HepG2 (cell line): ENCODE data around the gene WFDC6. TPM values are rescaled to one million over a fixed set of nuclear protein-coding genes. Genes with fewer than 3 reads are reported as not detected.
"Not testable (repeated sequence)": the region's sequence is repeated elsewhere in the genome, so short reads cannot be mapped to it uniquely, and the experiment has no call there.

Experiments
- ATAC-seq: fragments of 200-7000 bp; cut with Tn5 transposase; 3 replicates; pipeline ENCODE4 v1.9.1; 2020; ENCODE audit warnings: mild to moderate bottlenecking, moderate library complexity
- BruUV-seq: library from RNA; stranded (reverse); fragments of 400-500 nt; replicated peaks from 2 replicates; lab custom pipeline; 2021; lab: Mats Ljungman, UMichigan
- CTCF ChIA-PET: fragments of 300-600 bp; formaldehyde crosslinking; extraction: SDS; loops from one replicate; lab custom pipeline; 2021; ENCODE audit warnings: low total read pairs, inconsistent platforms, low intra/inter-chr PET ratio; lab: Yijun Ruan, JAX
- POLR2A ChIA-PET: fragments of 350-600 bp; sonication (Branson Sonifier 250); formaldehyde crosslinking; loops from one replicate; lab custom pipeline; 2020; ENCODE audit warnings: antibody characterized with exemption, inconsistent platforms; lab: Yijun Ruan, JAX
- DNase-seq: peaks from one replicate; pipeline ENCODE4 v3.0.0-alpha.2; 2015; ENCODE audit warnings: low spot score
- FAIRE-seq: peaks from 3 replicates; lab custom pipeline; 2011; peaks lifted over from hg19 to GRCh38; lab: Jason Lieb, UNC
- H2AFZ ChIP-seq: one replicate; pipeline ENCODE4 v1.6.1; 2011; ENCODE audit warnings: low read length, inconsistent platforms
- H3K27ac ChIP-seq: fragments of 300-600 bp; 3 replicates; pipeline ENCODE4 v1.8.0; 2011; ENCODE audit warnings: mixed run types, mild to moderate bottlenecking, mixed read lengths, low read length, inconsistent platforms; ENCODE audit not compliant: insufficient read depth; ENCODE audit errors: extremely low read length
- H3K27me3 ChIP-seq, 2 experiments: fragments of 200-600 bp in 1 of 2; 2 replicates in 1 of 2; 3 replicates in 1 of 2; pipeline versions ENCODE4 v1.6.0 to v1.8.0; 2011; ENCODE audit warnings: low read length in 2 of 2, mild to moderate bottlenecking in 2 of 2, moderate library complexity in 2 of 2, inconsistent platforms in 1 of 2; ENCODE audit not compliant: insufficient read depth in 2 of 2, control insufficient read depth in 1 of 2
- H3K36me3 ChIP-seq, 2 experiments: fragments of 200-600 bp in 1 of 2; replicated peaks in 1 of 2; 2 replicates in 1 of 2; 3 replicates in 1 of 2; pipeline versions ENCODE4 v1.5.1 to v1.8.0; 2011; ENCODE audit warnings: low read length in 2 of 2, inconsistent platforms in 1 of 2; ENCODE audit not compliant: insufficient read depth in 2 of 2, control insufficient read depth in 1 of 2
- H3K4me1 ChIP-seq: 2 replicates; pipeline ENCODE4 v1.5.1; 2012; ENCODE audit warnings: low read length, inconsistent platforms; ENCODE audit not compliant: insufficient read depth
- H3K4me2 ChIP-seq: 2 replicates; pipeline ENCODE4 v1.6.0; 2011; ENCODE audit warnings: low read depth, low read length, inconsistent platforms
- H3K4me3 ChIP-seq, 3 experiments: fragments of 200-600 bp in 1 of 3; sonication (generic), shearing (Covaris generic) in 1 of 3; replicated peaks in 1 of 3; 2 replicates each; pipeline ENCODE4 v1.5.1; 2011 to 2016; ENCODE audit warnings: low read length in 3 of 3, inconsistent platforms in 2 of 3, low read depth in 2 of 3, mild to moderate bottlenecking in 2 of 3, control low read depth in 1 of 3, mixed read lengths in 1 of 3; ENCODE audit not compliant: insufficient read depth in 1 of 3
- H3K79me2 ChIP-seq: one replicate; pipeline ENCODE4 v1.6.1; 2011; ENCODE audit warnings: low read length, inconsistent platforms; ENCODE audit not compliant: insufficient read depth
- H3K9ac ChIP-seq: 2 replicates; pipeline ENCODE4 v1.6.0; 2011; ENCODE audit warnings: mild to moderate bottlenecking, low read depth, low read length, inconsistent platforms; ENCODE audit not compliant: insufficient read depth
- H3K9me3 ChIP-seq: 2 replicates; pipeline ENCODE4 v1.5.1; 2012; ENCODE audit warnings: mild to moderate bottlenecking, low read length
- H4K20me1 ChIP-seq: 2 replicates; pipeline ENCODE4 v1.6.0; 2011; ENCODE audit warnings: inconsistent platforms, mild to moderate bottlenecking, low read length, moderate library complexity; ENCODE audit not compliant: insufficient read depth
- MAFF ChIP-seq: IDR thresholded peaks from 2 replicates; pipeline ENCODE4 v1.6.1; 2011; ENCODE audit warnings: low read depth, low read length, improper control_type of control experiment
- RORA ChIP-seq: sonication (generic); formaldehyde crosslinking; IDR thresholded peaks from 2 replicates; pipeline ENCODE4 v1.5.0; 2020; ENCODE audit warnings: mild to moderate bottlenecking, missing genetic modification reagents, moderate library complexity
- TEAD3 ChIP-seq: optimal IDR thresholded peaks from 2 replicates; pipeline ENCODE3; 2016; ENCODE audit warnings: borderline replicate concordance
- ZFAT ChIP-seq: sonication (generic); formaldehyde crosslinking; conservative IDR thresholded peaks from 2 replicates; pipeline ENCODE4 v1.8.1; 2023; ENCODE audit warnings: missing genetic modification reagents, inconsistent platforms
- ZNF10 ChIP-seq: sonication (generic); formaldehyde crosslinking; IDR thresholded peaks from 2 replicates; pipeline ENCODE4 v1.4.0; 2020; ENCODE audit warnings: mild to moderate bottlenecking, low read depth, missing genetic modification reagents, borderline replicate concordance
- WGBS: methylation state at CpG from one replicate; pipeline ENCODE4 v1.1.6; 2017; ENCODE audit warnings: low lambda C conversion rate; 5-methylcytosine and 5-hydroxymethylcytosine counted together
- in situ Hi-C: cut with HindIII; loops from 2 replicates; pipeline ENCODE4 v1.10.0; 2017; ENCODE audit warnings: low pct_unique_long_range_greater_than_20kb; ENCODE audit not compliant: extremely low pct_ligation_motif_present
- intact Hi-C: fragments of 100-400 bp; cut with micrococcal nuclease; formaldehyde crosslinking; loops from one replicate; pipeline ENCODE4 v1.10.0; 2022; ENCODE audit not compliant: unreplicated experiment
- polyA plus RNA-seq, 8 experiments: library from polyadenylated mRNA; depleted of rRNA in 3 of 8; stranded (reverse) in 7 of 8; unstranded in 1 of 8; fragments of >200 nt; fragmentation: Illumina TruSeq in 4 of 8; extraction: Trizol in 4 of 8; gene quantifications; 2 replicates each; pipeline versions ENCODE4 v1.2.1 to v1.2.3, GENCODE V29; 2011 to 2016; ENCODE audit warnings: low read depth in 4 of 8, missing spikeins in 1 of 8, mixed read lengths in 1 of 8; ENCODE audit not compliant: insufficient read depth in 1 of 8
- total RNA-seq, 5 experiments: library from RNA; depleted of rRNA; stranded (reverse); fragments of >200 nt; fragmentation: Illumina TruSeq; extraction: Trizol; gene quantifications; 2 replicates each; pipeline ENCODE4 v1.2.3, GENCODE V29; 2016; ENCODE audit warnings: low read depth in 1 of 5

WFDC6 gene
- total and polyA plus RNA-seq, 2 of the 13 experiments (the other 11 are each of a cell fraction or from before 2014, with no cell fraction given) = not detected

DNA sequence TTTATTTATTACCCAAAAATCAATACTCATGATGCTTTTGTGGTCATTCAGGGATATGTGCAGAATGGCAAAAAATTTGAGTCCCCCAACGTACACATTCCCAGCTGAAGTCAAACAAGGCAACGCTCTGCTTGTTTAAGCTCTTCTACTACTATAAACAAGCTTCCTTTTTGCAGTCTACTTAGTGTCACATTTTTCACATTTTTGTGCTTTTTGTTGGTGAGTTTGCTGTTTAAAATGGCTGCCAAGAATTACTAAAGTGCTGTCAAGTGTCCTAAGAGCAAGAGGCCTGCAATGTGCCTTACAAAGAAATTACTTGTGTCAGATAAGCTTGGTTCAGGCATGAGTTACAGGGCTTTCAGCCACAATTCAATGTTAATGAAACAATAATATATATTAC lies 37.7 kb upstream of the WFDC6 start:
- WGBS = 2% methylated on average over 2 of the region's 2 CpGs
- in situ Hi-C loops = no loop called here

DNA sequence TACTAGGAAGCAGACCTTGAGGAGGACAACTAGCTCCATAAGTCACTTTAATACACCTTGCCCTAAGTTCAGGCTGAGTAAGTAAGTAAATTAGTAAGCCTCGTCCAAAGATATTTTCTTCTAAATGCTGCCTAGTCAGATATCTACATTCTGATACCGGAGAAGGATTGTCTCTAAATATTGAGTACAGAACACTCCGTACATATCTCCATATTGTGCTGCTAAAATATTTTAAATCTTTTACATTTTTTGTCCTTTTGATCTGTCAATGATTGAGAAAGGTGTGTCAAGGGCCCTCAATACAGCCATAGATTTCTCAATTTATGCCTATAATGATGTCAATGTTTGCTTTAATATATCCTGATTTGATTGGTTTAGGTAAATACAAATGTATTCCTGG lies 36.6 kb upstream of the WFDC6 start:
- no peaks in the 10 kb centered on the region for H3K79me2 ChIP-seq
- 41% methylated on average over 3 of the region's 3 CpGs for WGBS
- no peak for TF ChIP-seq ZNF10
- TF ChIP-seq ZFAT (CRISPR knock-in tag) = no peak
- BruUV-seq = no TSS peak
- CTCF ChIA-PET = no interaction called here
- no peak overlapping the region for H3K4me2 ChIP-seq
- DNase-seq (no peak), ATAC-seq (no peak), FAIRE-seq (no peak)
- POLR2A ChIA-PET = no interaction called here
- H3K36me3 ChIP-seq = no peaks in the 10 kb centered on the region
- no peak overlapping the region for H3K9ac ChIP-seq
- no peaks in the 10 kb centered on the region for H4K20me1 ChIP-seq
- H3K27ac ChIP-seq = no peak overlapping the region
- H3K4me1 ChIP-seq = peaks cover 5% of the 10 kb centered on the region; the same call in 1 of the 2 replicates
- H3K27me3 ChIP-seq = peaks cover 0 to 5% of the 10 kb centered on the region in 2 experiments; a peak in 1 of 5 replicates
- no peak overlapping the region for H2AFZ ChIP-seq
- H3K4me3 ChIP-seq = no peak overlapping the region
- in situ Hi-C loops (no loop called here), intact Hi-C loops (no loop called here)
- no peaks in the 10 kb centered on the region for H3K9me3 ChIP-seq

More for the DNA sequence above, 37.7 kb upstream of the WFDC6 start:
- no peak overlapping the region for H3K27ac ChIP-seq
- ChIA-PET POLR2A (no interaction called here), CTCF (no interaction called here)
- ATAC-seq (no peak; the same call in 2 of the 3 replicates), FAIRE-seq (no peak), DNase-seq (peak; percentile 37)
- no peaks in the 10 kb centered on the region for H3K36me3 ChIP-seq
- no peaks in the 10 kb centered on the region for H3K9me3 ChIP-seq
- H3K4me3 ChIP-seq = no peak overlapping the region
- no peak overlapping the region for H3K4me2 ChIP-seq
- BruUV-seq = no TSS peak
- peaks cover 0 to 5% of the 10 kb centered on the region in 2 experiments; a peak in 1 of 5 replicates for H3K27me3 ChIP-seq
- no peaks in the 10 kb centered on the region for H4K20me1 ChIP-seq
- no peak overlapping the region for H2AFZ ChIP-seq
- no peaks in the 10 kb centered on the region for H3K79me2 ChIP-seq
- intact Hi-C loops = no loop called here
- H3K4me1 ChIP-seq = peaks cover 5% of the 10 kb centered on the region; the same call in 1 of the 2 replicates
- TF ChIP-seq RORA (CRISPR knock-in tag) (no peak), MAFF (0 out of 2 replicates have a peak, but pooled peaks have one; percentile 17), TEAD3 (CRISPR knock-in tag) (peak; percentile 25)
- no peak overlapping the region for H3K9ac ChIP-seq

DNA sequence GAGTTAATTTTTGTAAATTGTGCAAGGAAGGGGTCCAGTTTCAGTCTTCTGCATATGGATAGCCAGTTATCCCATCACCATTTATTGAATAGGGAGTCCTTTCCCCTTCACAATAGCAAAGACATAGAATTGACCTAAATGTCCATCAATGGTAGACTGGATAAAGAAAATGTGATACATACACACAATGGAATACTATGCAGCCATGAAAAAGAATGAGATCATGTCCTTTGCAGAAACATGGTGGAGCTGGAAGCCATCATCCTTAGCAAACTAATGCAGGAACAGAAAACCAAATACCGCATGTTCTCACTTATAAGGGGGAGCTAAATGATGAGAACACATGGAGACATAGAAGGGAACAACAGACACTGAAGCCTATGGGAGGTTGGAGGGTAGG lies 30.4 kb upstream of the WFDC6 start:
- H3K4me1 ChIP-seq, CTCF ChIA-PET, H4K20me1 ChIP-seq, FAIRE-seq, H3K4me2 ChIP-seq, H2AFZ ChIP-seq, H3K27me3 ChIP-seq, BruUV-seq, H3K36me3 ChIP-seq, H3K27ac ChIP-seq, H3K9me3 ChIP-seq, POLR2A ChIA-PET, ATAC-seq, in situ Hi-C loops, DNase-seq, H3K79me2 ChIP-seq, H3K4me3 ChIP-seq, intact Hi-C loops, H3K9ac ChIP-seq: not testable (repeated sequence)
- WGBS = 0% methylated on average over 1 of the region's 1 CpG
